HL-60 (cell line): ENCODE results near the gene SPON2.

ENCODE experiments used
- DNase-seq, 2 experiments: peaks; one replicate each; pipeline ENCODE4 v3.0.0-alpha.2; 2010 to 2020; ENCODE audit warnings: low read depth in 1 of 2, low spot score in 1 of 2
- H3K27ac ChIP-seq: fragments of 250-450 bp; sonication (Bioruptor Pico); replicated peaks from 2 replicates; pipeline ENCODE4 v1.5.1; 2020; ENCODE audit warnings: mild to moderate bottlenecking, moderate library complexity
- H3K27me3 ChIP-seq: fragments of 250-450 bp; sonication (Bioruptor Pico); 2 replicates; pipeline ENCODE4 v1.5.1; 2021; ENCODE audit warnings: mild to moderate bottlenecking, moderate library complexity; ENCODE audit not compliant: insufficient read depth, poor library complexity, severe bottlenecking
- H3K4me3 ChIP-seq: replicated peaks from 2 replicates; pipeline ENCODE4 v1.5.1; 2011; ENCODE audit warnings: mild to moderate bottlenecking, control low read depth, low read length; ENCODE audit not compliant: insufficient read depth
- GABPA ChIP-seq: IDR thresholded peaks from 2 replicates; pipeline ENCODE4 v1.6.1; 2012; ENCODE audit warnings: low read depth
- POLR2AphosphoS5 ChIP-seq: IDR thresholded peaks from 2 replicates; pipeline ENCODE4 v1.6.1; 2012; ENCODE audit warnings: low read depth
- SPI1 ChIP-seq: IDR thresholded peaks from 2 replicates; pipeline ENCODE4 v1.6.1; 2012; ENCODE audit warnings: low read depth, mild to moderate bottlenecking, borderline replicate concordance
- TF ChIP-seq, protein P1 (sequence below): IDR thresholded peaks from 2 replicates; pipeline ENCODE4 v1.6.1; 2012; ENCODE audit warnings: low read depth; ENCODE audit not compliant: insufficient replicate concordance
- TF ChIP-seq, protein P2 (sequence below): IDR thresholded peaks from one replicate; pipeline ENCODE4 v1.5.1; 2011; ENCODE audit warnings: low read length, control low read depth, inconsistent platforms; ENCODE audit not compliant: insufficient read depth

The SPON2 gene

GRCh38 chr4:1174941-1175634 is 2.7 kb upstream of the SPON2 start:
- TF ChIP-seq, protein P1, sequence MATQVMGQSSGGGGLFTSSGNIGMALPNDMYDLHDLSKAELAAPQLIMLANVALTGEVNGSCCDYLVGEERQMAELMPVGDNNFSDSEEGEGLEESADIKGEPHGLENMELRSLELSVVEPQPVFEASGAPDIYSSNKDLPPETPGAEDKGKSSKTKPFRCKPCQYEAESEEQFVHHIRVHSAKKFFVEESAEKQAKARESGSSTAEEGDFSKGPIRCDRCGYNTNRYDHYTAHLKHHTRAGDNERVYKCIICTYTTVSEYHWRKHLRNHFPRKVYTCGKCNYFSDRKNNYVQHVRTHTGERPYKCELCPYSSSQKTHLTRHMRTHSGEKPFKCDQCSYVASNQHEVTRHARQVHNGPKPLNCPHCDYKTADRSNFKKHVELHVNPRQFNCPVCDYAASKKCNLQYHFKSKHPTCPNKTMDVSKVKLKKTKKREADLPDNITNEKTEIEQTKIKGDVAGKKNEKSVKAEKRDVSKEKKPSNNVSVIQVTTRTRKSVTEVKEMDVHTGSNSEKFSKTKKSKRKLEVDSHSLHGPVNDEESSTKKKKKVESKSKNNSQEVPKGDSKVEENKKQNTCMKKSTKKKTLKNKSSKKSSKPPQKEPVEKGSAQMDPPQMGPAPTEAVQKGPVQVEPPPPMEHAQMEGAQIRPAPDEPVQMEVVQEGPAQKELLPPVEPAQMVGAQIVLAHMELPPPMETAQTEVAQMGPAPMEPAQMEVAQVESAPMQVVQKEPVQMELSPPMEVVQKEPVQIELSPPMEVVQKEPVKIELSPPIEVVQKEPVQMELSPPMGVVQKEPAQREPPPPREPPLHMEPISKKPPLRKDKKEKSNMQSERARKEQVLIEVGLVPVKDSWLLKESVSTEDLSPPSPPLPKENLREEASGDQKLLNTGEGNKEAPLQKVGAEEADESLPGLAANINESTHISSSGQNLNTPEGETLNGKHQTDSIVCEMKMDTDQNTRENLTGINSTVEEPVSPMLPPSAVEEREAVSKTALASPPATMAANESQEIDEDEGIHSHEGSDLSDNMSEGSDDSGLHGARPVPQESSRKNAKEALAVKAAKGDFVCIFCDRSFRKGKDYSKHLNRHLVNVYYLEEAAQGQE: no peak
- TF ChIP-seq, protein P2, sequence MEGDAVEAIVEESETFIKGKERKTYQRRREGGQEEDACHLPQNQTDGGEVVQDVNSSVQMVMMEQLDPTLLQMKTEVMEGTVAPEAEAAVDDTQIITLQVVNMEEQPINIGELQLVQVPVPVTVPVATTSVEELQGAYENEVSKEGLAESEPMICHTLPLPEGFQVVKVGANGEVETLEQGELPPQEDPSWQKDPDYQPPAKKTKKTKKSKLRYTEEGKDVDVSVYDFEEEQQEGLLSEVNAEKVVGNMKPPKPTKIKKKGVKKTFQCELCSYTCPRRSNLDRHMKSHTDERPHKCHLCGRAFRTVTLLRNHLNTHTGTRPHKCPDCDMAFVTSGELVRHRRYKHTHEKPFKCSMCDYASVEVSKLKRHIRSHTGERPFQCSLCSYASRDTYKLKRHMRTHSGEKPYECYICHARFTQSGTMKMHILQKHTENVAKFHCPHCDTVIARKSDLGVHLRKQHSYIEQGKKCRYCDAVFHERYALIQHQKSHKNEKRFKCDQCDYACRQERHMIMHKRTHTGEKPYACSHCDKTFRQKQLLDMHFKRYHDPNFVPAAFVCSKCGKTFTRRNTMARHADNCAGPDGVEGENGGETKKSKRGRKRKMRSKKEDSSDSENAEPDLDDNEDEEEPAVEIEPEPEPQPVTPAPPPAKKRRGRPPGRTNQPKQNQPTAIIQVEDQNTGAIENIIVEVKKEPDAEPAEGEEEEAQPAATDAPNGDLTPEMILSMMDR: no peak
- TF ChIP-seq POLR2AphosphoS5 (no peak), GABPA (no peak), SPI1 (no peak)
- H3K27ac ChIP-seq: no peak overlapping the region
- H3K27me3 ChIP-seq: peaks cover 18% of the 10 kb centered on the region
- no peak for DNase-seq
- no peak overlapping the region for H3K4me3 ChIP-seq

DNA sequence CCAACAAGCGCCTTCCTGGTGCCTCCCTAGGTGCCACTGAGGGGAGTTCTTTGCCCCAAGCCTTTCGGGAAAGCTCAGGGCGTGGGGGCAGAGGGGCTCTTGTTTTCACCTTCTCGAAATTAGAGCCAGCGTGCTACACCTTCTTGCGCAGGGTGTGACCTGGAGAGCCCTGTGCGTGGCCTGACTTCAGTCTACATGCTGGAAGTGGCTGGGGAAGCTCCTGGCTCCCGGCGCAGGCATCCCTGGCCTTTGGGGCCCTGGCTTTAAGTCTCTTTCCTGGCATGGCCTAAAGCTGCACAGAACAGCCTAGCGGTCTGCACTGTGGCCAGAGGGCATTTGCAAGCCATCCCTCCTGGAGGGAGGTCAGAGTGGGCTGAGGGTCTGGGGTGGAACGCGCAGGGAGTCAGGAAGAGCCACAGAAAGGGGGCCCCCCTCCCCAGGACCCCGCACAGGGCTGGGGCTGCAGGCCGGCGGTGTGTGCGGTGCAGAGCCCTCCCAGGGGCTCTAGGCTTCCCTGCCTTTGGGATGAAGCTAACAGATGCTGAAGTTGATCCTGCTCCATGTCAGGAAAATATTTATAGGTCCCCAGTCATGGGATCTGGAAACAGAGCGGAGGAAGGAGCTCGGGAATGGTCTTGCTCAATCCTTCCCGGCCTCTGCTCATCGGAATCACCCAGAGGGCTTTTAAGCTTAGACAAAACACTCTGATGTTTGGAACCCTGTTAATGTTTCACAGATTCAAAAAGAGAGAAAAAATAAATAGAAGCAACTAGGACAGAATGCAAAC is 781 bp upstream of the SPON2 start:
- TF ChIP-seq, protein P2: no peak
- TF ChIP-seq GABPA (no peak), SPI1 (no peak), POLR2AphosphoS5 (no peak)
- TF ChIP-seq, protein P1: no peak
- H3K27me3 ChIP-seq: peaks cover 18% of the 10 kb centered on the region
- H3K27ac ChIP-seq: no peak overlapping the region
- no peak for DNase-seq
- H3K4me3 ChIP-seq: no peak overlapping the region

- TF ChIP-seq SPI1 (no peak), GABPA (no peak), POLR2AphosphoS5 (no peak)
- TF ChIP-seq, protein P2: no peak
- TF ChIP-seq, protein P1: no peak
- no peak overlapping the region for H3K27ac ChIP-seq
- H3K4me3 ChIP-seq: no peak overlapping the region
- DNase-seq: no peak
- H3K27me3 ChIP-seq: peaks cover 18% of the 10 kb centered on the region
Observed at GRCh38 chr4:1171311-1172227, 814 bp downstream of the SPON2 start.
